HG03135 (cell line): Measurements from ENCODE around the gene ELL2.

ENCODE experiments used
- ATAC-seq: cut with Tn5 transposase; IDR thresholded peaks from one replicate; pipeline ENCODE4 v1.9.1; 2021; ENCODE audit warnings: mild to moderate bottlenecking, moderate library complexity; ENCODE audit not compliant: unreplicated experiment

Gene ELL2

DNA sequence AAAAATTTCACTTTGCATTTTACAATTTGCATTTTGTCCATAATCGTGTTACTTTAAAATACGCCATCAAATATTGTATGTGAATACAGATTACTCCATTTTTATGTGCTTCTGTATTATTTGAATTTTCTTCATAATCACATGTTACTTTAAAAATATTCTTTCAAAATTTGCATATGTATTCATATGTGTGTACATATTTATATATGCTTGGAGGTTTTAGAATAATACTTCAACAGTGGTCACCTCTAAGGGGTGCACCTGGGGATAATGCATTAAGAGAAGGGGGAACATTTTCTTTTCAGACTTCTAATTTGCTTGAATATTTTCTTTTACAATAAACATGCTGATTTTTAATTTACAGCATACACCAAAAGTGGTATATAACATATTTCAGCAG is 21.9 kb upstream of the ELL2 start:
- no peak for ATAC-seq

- ATAC-seq = no peak
These were observed 21.4 kb upstream of the ELL2 start for GRCh38 chr5:95983080-95983479.

- no peak for ATAC-seq
These were observed 15.0 kb upstream of the ELL2 start for GRCh38 chr5:95976606-95977005.

DNA sequence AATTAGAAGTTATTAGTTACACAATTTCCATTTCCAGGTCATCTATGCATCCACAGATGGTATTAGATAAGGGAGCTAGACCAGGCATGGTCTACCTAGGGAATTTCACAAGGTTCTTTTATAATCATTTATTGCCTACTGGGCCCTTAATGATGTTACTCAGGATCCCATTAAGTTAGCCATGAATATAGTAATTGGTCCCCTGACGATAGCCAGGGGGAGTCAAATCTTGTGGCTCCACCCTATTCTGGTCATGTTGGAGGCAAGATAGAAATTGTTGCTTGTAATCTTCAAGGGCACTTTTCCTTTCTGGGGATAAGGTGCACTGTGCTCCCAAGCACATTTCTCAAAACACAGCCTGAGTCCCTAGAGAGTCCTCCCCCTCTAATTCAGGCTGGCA is 14.1 kb upstream of the ELL2 start:
- ATAC-seq = no peak

DNA sequence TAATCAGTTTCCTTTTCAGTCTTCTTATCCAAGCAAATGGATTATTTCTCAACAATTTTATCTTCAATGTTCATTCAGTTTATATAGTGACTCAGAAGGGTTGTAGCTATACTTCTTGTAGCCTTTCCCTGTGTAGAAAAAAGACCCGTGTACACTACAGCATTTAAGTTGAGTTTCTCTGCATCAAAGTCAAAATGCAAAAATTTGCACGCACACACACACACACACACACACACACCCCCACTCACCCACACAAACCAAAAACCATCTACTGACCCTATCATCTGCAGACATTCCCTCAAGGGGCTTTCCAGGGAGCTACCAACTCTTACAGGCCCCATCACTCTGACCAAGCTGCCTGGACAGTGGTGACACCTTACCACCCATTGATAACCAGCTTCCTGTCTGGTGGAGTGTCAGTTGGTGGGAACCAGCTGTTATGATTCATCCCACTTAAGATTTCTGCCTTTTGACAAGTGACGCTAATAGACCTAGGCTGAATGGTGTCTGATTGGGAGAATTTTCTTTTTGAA is 12.2 kb upstream of the ELL2 start:
- ATAC-seq = peak; percentile 92

DNA sequence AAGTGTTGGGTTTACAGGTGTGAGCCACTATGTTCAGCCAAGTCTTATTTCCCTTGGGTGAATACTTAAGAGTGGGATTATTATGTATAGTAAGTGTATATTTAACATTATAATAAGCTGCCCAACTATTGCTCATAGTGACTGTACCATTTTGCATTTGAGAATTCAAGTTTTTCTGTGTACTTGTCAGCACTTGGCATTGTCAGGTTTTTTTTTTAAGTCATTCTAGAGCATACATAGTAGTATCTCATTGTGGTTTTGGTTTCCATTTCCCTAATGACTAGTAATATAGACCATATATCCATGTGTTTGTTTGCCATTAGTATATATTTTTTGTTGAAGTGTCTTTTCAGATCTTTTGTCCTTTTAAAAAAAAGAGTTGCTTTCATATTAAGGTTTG is 10.5 kb upstream of the ELL2 start:
- no peak for ATAC-seq

DNA sequence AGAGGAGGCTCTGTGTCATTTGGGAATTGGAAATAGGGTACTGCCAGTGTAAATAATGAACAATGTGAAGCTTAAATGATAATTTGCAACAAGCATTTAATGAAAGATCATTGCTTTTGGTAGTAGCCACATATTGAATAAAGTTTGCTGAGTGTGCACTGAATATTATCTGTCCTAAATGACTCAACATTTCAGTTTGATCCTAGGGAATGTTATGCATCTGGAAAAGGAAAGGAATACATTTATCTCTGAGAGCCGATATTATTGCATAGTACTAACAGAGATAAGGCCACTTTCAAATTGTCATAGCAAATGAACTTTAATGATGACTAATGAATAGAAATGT is 8.7 kb upstream of the ELL2 start:
- no peak for ATAC-seq

GRCh38 chr5:95969651-95970358 is 8.2 kb upstream of the ELL2 start:
- no peak for ATAC-seq

DNA sequence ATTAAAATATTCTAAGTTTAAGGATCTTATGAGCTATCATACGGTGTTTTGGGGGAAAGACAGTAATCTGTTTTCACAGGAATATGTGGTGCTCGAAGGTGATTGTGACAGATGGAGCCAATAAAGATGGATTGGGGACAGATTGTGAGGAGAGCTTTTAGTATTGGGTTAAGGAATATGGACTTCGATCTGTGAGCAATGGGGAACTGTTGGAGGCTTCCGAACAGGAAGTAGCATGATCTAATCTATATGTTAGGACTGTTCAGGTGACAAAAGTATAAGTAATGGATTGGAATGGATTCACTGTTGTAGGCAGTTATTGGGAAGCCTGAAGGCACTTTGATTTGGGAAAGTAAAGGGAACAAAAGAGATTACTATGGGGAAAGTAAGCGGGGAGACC is 7.4 kb upstream of the ELL2 start:
- no peak for ATAC-seq

GRCh38 chr5:95967236-95967635 is 5.6 kb upstream of the ELL2 start:
- no peak for ATAC-seq

GRCh38 chr5:95966005-95966404 is 4.4 kb upstream of the ELL2 start:
- ATAC-seq = no peak

DNA sequence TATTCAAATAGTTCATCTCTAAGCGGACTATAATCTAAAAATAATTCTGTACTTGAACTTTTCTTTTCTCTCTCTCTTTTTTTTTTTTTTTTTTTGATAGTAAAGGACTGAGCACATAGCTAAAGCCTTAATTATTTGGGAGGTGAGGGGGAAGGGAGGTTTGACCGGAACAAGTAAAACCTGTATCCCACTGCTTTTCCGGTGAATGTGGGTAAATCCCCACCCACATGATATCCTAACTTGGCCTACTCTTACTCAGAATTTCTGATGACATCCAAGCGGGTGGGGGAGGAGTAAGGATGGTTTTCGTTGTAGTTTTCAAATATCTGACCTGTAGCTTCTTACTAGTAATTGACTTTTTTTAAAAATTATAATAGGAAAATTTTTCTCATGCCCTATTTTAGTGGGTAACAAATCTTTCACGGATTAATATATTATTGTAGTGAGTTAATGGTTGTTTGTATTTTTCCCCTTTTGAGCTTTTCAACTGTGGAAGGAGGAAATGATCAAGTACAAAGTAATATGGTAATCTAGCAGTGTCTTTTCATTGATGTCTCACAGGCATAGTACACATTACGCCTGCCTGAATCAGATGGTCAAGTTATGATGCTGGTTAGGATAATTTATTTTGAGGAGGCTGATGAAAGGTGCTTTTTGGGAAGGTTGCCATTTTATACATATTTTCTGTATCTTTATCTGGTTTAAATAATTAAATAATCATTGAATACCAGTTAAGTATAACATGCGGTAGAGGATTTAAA is 2.2 kb upstream of the ELL2 start:
- no peak for ATAC-seq

- no peak for ATAC-seq
These were observed 1.1 kb upstream of the ELL2 start for GRCh38 chr5:95962785-95963184.

GRCh38 chr5:95962475-95962773 is 773 bp upstream of the ELL2 start:
- ATAC-seq = no peak

- peak; percentile 63 for ATAC-seq
These were observed 709 bp downstream of the ELL2 start for GRCh38 chr5:95960667-95961616.

DNA sequence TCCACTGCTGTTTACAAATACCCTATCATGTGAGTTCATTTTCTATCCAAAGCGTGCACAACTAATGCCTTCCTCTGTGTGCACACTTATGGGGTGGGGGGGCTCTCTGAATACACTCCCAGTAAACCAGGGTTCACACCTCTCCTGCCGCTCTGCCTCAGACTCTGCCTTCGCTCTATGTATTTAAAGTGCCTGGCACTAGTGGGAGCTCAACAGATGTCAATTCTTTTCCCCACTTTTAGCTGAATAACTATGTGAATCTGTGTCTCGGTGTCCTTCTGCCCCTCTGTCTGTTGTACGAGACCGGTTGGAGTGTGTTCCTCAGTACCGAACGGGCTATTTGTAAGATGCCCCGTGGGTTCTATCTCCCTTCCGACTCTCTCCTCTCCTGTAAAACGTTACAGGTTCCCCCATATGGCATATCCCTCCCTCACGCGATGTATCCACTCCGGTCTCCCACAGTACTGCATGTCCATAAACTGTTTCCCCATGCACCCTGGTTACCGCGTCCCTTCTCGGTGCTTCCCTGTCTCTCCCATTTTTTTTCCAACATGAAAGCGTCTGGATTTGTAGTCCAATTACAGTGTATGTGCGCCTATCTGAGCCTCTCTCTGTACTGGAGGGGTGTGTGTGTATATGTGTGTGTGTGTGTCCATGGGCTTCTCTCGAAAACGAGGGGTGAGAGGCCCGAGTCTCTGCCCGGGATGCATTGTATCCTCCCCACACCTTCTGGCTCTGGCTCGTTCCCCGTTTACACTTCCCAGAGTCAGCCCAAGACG is 1.6 kb downstream of the ELL2 start:
- no peak for ATAC-seq

GRCh38 chr5:95959051-95959887 is 2.4 kb downstream of the ELL2 start:
- no peak for ATAC-seq

DNA sequence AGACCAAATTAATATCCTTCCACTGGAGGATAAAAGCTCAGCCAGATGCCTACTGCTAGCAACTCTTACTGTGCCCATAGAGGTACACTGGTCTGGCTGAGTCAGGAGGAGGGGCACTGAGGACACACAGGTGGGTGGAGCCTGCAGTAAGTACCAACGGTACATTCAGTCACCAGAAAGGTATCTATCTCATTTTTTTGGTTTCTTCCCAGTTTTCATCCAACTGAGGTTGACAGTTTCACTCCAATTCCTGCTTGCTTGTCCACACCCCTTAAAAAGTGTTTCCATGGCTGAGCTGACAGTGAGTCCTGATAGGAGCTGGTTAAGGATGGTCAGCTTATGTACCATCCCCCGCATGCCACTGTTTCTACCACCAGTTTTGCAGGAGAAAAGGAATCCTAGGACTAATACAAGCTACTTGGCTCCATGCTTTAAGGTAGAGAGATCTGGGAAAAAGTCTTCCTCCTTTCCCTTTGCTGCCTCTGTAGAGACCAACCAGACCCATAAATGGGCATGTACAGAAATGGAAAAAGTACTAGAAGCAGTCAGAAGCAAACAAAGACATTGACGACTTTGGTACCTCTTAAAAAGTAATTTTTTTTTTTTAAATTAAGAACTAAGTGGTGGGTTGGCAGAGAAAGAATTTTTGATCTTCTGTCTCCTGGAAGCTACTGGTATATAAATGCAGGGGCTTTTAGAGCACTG is 3.2 kb downstream of the ELL2 start:
- ATAC-seq = no peak

DNA sequence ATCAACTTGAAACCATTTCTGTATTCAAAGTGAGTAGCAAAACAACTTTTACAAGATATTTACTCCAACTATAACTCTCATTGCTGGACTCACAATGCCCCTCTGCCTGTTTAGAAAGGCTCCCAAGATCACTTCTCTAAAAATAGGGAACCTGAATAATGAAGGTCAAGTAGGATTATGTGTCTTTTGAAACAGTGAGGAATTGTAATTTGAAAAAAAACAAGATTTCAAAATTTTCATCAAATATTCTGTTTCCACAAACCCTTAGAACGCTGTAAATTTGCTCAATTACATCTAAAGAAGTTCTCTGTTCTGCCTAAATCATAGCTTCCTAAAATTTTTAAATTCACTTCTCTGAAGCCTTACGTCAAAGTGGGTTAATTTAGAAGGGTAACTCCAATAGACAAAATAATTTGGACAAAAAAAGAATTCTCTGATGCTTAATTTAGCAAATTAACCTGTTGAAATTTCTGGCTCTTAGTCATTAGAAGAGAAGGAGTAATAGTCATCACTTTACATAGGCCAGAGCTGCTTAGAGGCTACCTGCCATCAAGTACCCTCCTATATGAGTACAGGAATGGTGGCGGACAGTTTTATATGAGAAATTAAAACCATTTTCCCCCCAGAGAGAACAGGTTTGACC is 4.0 kb downstream of the ELL2 start:
- no peak for ATAC-seq
